ENCODE results near the gene RANGAP1.

The RANGAP1 gene

GRCh38 chr22:41222846-41223507 is 63.0 kb downstream of the RANGAP1 start:
- no peaks in the 10 kb centered on the region for H3K36me3 ChIP-seq (ENCODE audit: insufficient read depth)
- no peak overlapping the region for H2AFZ ChIP-seq (ENCODE audit: low read depth)

GRCh38 chr22:41217553-41218157 is 68.3 kb downstream of the RANGAP1 start:
- no peak overlapping the region for H3K4me2 ChIP-seq
- no peak overlapping the region for H3K9ac ChIP-seq
- TF ChIP-seq, protein P1, sequence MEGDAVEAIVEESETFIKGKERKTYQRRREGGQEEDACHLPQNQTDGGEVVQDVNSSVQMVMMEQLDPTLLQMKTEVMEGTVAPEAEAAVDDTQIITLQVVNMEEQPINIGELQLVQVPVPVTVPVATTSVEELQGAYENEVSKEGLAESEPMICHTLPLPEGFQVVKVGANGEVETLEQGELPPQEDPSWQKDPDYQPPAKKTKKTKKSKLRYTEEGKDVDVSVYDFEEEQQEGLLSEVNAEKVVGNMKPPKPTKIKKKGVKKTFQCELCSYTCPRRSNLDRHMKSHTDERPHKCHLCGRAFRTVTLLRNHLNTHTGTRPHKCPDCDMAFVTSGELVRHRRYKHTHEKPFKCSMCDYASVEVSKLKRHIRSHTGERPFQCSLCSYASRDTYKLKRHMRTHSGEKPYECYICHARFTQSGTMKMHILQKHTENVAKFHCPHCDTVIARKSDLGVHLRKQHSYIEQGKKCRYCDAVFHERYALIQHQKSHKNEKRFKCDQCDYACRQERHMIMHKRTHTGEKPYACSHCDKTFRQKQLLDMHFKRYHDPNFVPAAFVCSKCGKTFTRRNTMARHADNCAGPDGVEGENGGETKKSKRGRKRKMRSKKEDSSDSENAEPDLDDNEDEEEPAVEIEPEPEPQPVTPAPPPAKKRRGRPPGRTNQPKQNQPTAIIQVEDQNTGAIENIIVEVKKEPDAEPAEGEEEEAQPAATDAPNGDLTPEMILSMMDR (conservative IDR thresholded peaks at IDR 0.05; ENCODE audit: low read depth, low read length): no peak
- no peak overlapping the region for H2AFZ ChIP-seq (ENCODE audit: low read depth)
- no peaks in the 10 kb centered on the region for H3K79me2 ChIP-seq (ENCODE audit: insufficient read depth, low read depth)
- H3K36me3 ChIP-seq (ENCODE audit: insufficient read depth): no peaks in the 10 kb centered on the region; the same call in 1 of the 2 replicates
- no peaks in the 10 kb centered on the region for H4K20me1 ChIP-seq (ENCODE audit: insufficient read depth)
- peaks cover 17% of the 10 kb centered on the region for H3K4me1 ChIP-seq (ENCODE audit: low read depth, poor library complexity, severe bottlenecking)
- no peak overlapping the region for H3K27ac ChIP-seq
- H3K27me3 ChIP-seq (ENCODE audit: insufficient read depth, low read depth): no peaks in the 10 kb centered on the region
- H3K4me3 ChIP-seq (IDR thresholded peaks at IDR 0.05; ENCODE audit: insufficient read depth, low read depth, low read length): no peak overlapping the region

More at GRCh38 chr22:41222846-41223507, 63.0 kb downstream of the RANGAP1 start:
- no peaks in the 10 kb centered on the region for H3K79me2 ChIP-seq (ENCODE audit: insufficient read depth, low read depth)
- no peaks in the 10 kb centered on the region for H3K27me3 ChIP-seq (ENCODE audit: insufficient read depth, low read depth)
- no peak overlapping the region for H3K4me2 ChIP-seq
- no peak overlapping the region for H3K27ac ChIP-seq
- peaks cover 5% of the 10 kb centered on the region for H3K4me1 ChIP-seq (ENCODE audit: low read depth, poor library complexity, severe bottlenecking)
- TF ChIP-seq, protein P1 (conservative IDR thresholded peaks at IDR 0.05; ENCODE audit: low read depth, low read length): no peak
- H4K20me1 ChIP-seq (ENCODE audit: insufficient read depth): no peaks in the 10 kb centered on the region
- H3K4me3 ChIP-seq (IDR thresholded peaks at IDR 0.05; ENCODE audit: insufficient read depth, low read depth, low read length): no peak overlapping the region
- H3K9ac ChIP-seq: no peak overlapping the region

GRCh38 chr22:41216984-41217383 is 69.0 kb downstream of the RANGAP1 start:
- Histone ChIP-seq H3K27me3 (ENCODE audit: insufficient read depth, low read depth) (no peaks in the 10 kb centered on the region), H4K20me1 (ENCODE audit: insufficient read depth) (no peaks in the 10 kb centered on the region), H2AFZ (ENCODE audit: low read depth) (no peak overlapping the region), H3K4me1 (ENCODE audit: low read depth, poor library complexity, severe bottlenecking) (peaks cover 17% of the 10 kb centered on the region), H3K36me3 (ENCODE audit: insufficient read depth) (no peaks in the 10 kb centered on the region; the same call in 1 of the 2 replicates), H3K4me2 (no peak overlapping the region), H3K4me3 (IDR thresholded peaks at IDR 0.05; ENCODE audit: insufficient read depth, low read depth, low read length) (no peak overlapping the region), H3K27ac (no peak overlapping the region), H3K9ac (no peak overlapping the region), H3K79me2 (ENCODE audit: insufficient read depth, low read depth) (no peaks in the 10 kb centered on the region)
- TF ChIP-seq, protein P1 (conservative IDR thresholded peaks at IDR 0.05; ENCODE audit: low read depth, low read length): no peak

DNA sequence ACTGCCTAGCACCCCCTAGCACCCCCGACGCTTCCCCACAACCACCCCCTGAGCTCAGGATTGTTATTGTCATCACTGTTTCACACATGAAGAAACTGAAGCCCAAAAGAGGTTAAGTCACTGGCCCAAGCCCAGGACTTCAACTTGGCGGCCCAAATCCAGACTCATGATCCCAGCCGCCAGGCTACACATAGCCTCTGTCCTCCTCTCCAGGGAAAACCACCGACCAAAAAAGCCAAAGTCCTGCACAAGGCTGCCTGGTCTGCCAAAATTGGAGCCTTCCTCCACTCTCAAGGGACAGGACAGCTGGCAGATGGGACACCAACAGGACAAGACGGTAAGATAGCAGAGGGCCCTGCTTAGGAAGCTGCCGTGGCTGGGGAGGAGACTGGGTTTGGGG is 70.1 kb downstream of the RANGAP1 start:
- Histone ChIP-seq H3K4me1 (ENCODE audit: low read depth, poor library complexity, severe bottlenecking) (peaks cover 17% of the 10 kb centered on the region), H3K27me3 (ENCODE audit: insufficient read depth, low read depth) (no peaks in the 10 kb centered on the region), H4K20me1 (ENCODE audit: insufficient read depth) (no peaks in the 10 kb centered on the region), H3K9ac (no peak overlapping the region), H3K36me3 (ENCODE audit: insufficient read depth) (no peaks in the 10 kb centered on the region; the same call in 1 of the 2 replicates), H3K4me3 (IDR thresholded peaks at IDR 0.05; ENCODE audit: insufficient read depth, low read depth, low read length) (no peak overlapping the region), H2AFZ (ENCODE audit: low read depth) (no peak overlapping the region), H3K79me2 (ENCODE audit: insufficient read depth, low read depth) (no peaks in the 10 kb centered on the region), H3K27ac (no peak overlapping the region), H3K4me2 (no peak overlapping the region)
- TF ChIP-seq, protein P1 (conservative IDR thresholded peaks at IDR 0.05; ENCODE audit: low read depth, low read length): no peak

Measured in KMS-11 (cell line).